NCI-H2171 (cell line): ENCODE data around the gene ITIH5.

Experiments
- DNase-seq: peaks from one replicate; lab custom pipeline; 2025; lab: John Stamatoyannopoulos, UW

Gene ITIH5

GRCh38 chr10:7583626-7584025, 83.1 kb downstream of the ITIH5 start:
- DNase-seq: no peak

DNA sequence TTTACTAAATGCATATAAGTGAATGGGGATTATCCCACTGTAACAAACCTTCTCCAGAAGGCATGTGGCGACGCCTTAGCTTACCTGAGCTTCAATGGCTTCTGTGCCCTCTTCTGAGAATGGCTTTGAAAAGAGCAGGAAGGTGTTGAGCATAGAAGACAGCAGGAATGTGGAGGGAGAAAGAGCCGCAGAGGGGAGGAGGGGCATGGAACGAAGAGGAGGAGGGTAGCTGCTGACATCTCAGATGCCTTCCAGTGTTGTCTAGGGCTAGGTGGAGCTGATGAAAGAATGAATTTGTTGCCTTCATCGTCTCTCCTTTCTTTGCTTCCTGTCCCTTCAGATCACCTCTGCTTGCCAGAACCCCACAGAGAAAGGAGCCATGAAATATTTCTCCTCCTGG, 86.2 kb downstream of the ITIH5 start:
- DNase-seq: no peak

- no peak for DNase-seq
Observed at GRCh38 chr10:7579681-7580080, 87.1 kb downstream of the ITIH5 start.

- no peak for DNase-seq
Observed at GRCh38 chr10:7577579-7577978, 89.2 kb downstream of the ITIH5 start.

GRCh38 chr10:7577176-7577575, 89.6 kb downstream of the ITIH5 start:
- DNase-seq: no peak

- DNase-seq: no peak
Observed at GRCh38 chr10:7576340-7576739, 90.4 kb downstream of the ITIH5 start.

DNA sequence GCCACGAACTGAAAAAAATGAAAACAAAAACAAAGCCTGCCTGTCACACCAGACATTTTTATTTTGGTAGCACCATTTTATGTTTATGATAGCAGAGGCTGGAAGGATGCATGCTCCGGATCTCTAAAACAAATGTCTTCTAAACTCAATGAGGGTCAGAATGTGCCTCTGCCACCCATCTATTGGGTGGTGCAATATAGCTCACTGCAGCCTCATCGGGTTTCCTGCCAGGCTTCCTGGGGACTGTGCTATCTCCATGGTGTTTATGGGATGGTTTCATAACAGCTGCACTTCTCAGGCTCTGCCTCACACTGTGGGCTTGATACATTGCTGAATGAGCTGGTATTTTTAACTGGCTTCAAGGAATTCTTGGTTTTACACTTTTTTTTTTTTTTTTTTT, 94.4 kb downstream of the ITIH5 start:
- DNase-seq: no peak

DNA sequence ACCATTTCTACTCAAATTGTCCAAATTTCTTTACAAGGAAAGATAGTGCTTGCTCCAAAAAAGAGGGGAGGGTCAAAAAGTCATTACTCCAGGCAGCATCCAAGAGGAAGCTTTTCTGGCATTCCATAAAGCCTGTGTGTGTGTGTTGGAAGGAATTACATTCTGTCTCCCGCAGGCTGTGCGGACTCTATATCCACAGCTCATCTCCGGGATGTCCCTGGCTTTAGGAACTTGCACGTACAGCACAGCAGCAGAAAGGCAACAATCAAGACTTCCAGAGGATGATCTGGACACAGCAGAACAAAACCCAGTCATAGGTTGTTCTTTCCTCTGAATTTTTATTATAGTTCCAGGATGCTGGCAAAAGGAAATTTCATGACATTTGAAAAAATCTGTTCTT, 94.8 kb downstream of the ITIH5 start:
- no peak for DNase-seq

DNA sequence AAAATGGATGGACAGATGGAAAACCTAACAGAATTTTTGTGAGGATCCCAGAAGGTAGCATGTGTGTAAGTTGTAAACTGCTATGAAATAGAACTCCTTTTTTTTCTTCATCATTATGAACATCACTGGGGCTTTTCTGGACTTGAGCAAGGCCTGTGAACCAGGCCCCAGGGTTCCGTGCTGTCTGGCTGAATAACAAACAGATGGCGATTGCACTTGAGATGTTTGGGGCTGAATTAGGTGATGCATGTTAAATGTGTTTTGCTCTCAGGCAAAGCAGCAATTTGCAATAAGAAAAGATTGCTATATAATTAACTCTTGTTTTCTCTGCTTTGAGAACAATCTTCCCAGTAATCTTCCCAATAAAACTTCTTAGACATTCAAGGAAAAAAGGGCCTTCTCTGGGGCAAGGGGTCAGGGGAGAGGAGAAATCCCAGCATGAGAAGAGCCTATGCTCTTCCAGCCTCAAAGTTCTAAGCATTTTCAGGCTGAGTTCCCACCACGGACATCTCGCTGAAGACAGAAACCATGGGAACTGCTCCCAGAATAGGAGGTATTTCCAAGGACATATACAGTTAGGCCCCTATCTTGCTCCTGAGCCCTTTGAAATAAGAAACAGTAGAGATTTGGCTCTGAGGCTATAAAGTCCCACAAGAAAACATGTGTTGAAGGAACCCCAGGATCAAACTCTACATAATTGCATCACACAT, 98.7 kb downstream of the ITIH5 start:
- no peak for DNase-seq

GRCh38 chr10:7566891-7567290, 99.9 kb downstream of the ITIH5 start:
- no peak for DNase-seq

GRCh38 chr10:7565871-7566270, 100.9 kb downstream of the ITIH5 start:
- no peak for DNase-seq

DNA sequence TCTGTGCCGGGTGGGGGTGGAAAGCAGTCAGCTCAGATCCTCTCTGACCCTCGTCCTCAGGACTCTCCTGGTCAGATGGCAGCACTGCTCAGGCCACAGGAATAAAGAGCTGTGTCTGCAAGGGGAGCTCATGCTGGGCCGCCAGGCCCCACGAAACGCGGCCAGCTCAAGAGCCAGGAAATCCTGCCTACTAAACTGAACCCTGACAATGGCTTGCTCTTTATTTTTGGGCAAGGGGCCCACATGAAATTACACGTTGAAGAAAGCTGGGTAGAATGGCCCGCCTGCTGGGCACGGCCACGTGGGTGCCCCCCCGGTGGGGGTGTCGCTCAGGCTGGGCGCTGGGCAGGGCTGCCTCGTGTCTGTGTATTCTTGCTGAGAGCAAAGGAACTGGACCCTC, 103.0 kb downstream of the ITIH5 start:
- DNase-seq: no peak

DNA sequence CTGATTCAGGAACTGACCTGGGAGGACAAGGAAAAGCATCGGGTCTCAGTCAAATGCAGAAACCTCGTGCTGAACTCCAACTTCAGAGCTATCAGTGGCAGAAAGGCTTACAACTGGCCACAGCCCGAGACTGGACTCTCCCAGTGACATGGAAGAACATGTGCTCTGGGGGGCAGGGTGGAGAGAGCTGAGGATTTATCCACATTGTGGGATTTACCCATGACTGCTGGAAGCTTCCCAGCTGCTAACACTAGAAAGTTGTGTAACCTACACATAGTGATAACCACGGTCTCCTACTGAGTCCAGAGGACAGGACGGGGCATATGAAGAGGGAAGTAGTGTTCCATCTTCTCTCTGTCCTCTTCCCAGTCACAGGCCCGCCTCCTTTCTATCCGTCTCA, 103.4 kb downstream of the ITIH5 start:
- no peak for DNase-seq

GRCh38 chr10:7561985-7562384, 104.8 kb downstream of the ITIH5 start:
- DNase-seq: no peak

- DNase-seq: no peak
Observed at GRCh38 chr10:7561216-7561893, 105.4 kb downstream of the ITIH5 start.

GRCh38 chr10:7560519-7560918, 106.2 kb downstream of the ITIH5 start:
- no peak for DNase-seq

DNA sequence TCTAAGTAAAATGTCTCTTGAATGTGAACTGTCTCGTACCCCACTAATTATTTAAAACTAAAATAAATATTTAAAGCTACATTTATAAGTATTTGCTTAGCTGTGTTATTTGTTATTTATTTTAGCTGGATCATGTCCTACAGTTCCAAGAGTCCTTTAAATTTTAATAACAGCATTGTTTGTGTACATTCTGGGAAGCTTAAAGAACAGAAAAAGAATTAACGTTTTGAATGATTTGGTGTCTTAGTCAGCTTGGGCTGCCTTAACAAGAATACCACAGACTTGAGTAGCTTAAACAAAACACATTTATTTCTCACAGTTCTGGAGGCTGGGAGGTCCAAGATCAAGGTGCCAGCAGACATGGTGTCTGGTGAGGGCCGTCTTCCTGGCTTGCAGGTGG, 107.4 kb downstream of the ITIH5 start:
- no peak for DNase-seq

- DNase-seq: no peak
Observed at GRCh38 chr10:7558036-7558435, 108.7 kb downstream of the ITIH5 start.

GRCh38 chr10:7553531-7553930, 113.2 kb downstream of the ITIH5 start:
- DNase-seq: no peak

DNA sequence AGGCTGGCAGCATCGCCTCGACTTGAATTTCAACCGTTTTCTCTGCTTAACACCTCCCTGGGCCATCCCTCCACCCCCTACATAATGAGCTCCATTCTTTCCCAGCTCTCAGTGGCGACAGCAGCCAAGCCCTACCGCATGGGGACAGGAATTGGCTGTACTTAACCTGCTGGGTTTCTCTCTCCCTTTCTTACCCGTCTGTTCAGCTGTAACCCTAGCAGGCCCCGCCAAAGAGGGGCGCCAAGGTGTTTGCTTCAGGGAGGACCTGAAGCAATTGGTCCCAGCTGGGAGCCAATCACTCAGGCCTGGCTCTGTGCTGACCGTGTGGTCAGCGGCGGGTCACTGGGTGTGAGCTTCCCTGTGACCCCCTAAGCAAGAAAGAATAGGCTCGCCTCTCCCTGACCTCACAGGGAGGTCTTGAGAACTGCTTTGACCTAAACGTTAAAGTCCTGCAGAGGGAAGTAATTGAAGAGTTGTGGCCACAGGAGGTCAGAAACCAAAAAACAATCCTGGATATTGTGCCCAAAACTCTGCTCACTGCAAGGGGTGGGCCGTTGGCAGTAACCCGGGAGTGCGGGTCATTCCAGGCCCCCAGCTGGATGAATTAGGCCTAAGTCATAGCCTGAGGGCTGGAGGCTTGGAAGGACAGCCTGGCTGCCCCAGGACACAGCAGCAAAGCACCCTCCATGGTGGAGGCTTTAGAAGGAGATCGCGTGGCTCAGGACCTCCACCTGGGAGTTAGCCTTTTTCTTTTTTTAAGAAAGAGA, 114.6 kb downstream of the ITIH5 start:
- DNase-seq: no peak

DNA sequence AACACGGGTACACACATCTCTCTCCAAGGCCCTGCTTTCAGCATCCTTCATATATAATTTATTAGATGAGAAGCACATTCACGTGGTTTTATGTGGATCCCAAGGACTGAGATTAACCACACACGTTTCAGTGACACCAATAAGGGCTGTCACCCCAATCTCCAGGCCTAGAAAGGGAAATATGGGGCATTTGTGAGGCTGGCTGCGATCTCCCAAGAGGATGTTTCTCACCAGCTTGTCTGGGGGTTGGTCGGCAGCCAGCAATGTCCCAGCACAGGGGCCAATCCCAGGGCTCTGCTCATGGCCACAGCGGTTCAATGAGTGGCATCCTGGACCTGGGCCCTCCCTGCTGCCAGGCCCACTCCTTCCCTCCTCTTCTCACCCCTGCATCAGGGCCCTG, 115.5 kb downstream of the ITIH5 start:
- DNase-seq: no peak

DNA sequence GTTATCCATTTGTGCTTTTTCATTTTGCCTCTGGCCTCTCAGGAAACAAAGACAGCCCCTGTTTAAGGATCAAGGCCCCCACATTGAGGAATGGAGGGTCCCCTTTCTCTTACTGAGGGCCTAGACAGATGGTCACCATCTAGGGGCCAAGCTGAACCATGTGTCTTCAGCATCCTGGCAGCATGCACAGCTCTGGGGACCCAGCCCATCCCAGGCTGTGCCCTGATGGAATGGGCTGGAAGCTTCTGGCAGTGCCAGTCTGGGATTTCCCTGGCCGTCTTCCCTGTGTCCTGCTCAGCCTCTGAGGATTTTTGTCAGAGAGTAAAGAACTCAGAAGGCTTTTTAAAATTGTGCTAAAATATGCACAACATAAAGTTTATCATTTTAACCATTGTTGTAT, 116.8 kb downstream of the ITIH5 start:
- DNase-seq: no peak

DNA sequence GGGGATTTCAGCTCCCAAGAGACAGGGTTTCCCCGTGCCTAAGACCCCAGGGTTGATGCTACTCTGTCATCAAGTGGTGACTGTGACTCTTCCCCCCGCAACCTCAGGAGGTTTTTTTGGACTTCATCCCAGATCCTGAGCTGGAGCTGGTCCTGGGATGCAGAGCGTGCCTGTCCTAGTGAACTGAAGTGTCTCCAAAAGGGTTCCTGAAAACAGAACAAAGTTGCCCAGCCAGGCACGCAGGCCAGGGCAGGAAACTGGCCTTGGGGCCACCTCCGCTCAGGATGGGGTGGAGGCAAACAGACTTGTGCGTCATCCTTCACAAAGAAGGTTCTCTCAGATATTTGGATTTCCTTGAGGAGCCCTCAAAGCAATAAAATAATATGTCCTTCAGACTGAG, 118.9 kb downstream of the ITIH5 start:
- no peak for DNase-seq
